Peyer's patch (tissue), 4 donors: ENCODE measurements around the gene THBS3. TPM values are rescaled to one million over a fixed set of nuclear protein-coding genes. Genes with fewer than 3 reads are reported as not detected.
"Not testable (repeated sequence)": the region's sequence is repeated elsewhere in the genome, so short reads cannot be mapped to it uniquely, and the experiment has no call there.

ENCODE experiments used
- DNase-seq, 3 donors: peaks; one replicate each; pipeline ENCODE4 v3.0.0-alpha.2; 2017 to 2019
- H3K27ac ChIP-seq, 4 donors: fragments of 200-600 bp; sonication (generic); one replicate each; pipeline ENCODE4 v1.5.1; 2016 to 2019
- H3K27me3 ChIP-seq, 2 donors: fragments of 200-600 bp; sonication (generic); one replicate each; pipeline ENCODE4 v1.5.1; 2019
- H3K36me3 ChIP-seq, 3 donors: fragments of 200-600 bp; sonication (generic); one replicate each; pipeline ENCODE4 v1.5.1; 2016 to 2019
- H3K4me1 ChIP-seq, 4 donors: fragments of 200-600 bp; sonication (generic); one replicate each; pipeline ENCODE4 v1.5.1; 2016 to 2019
- H3K4me3 ChIP-seq, 4 donors: fragments of 200-600 bp; sonication (generic); 1 replicate in 3 of 4; 2 replicates in 1 of 4; pipeline ENCODE4 v1.5.1; 2016 to 2019; ENCODE audit warnings: mild to moderate bottlenecking in 1 of 4
- H3K9me3 ChIP-seq, 4 donors: fragments of 200-600 bp; sonication (generic); one replicate each; pipeline ENCODE4 v1.5.1; 2016 to 2019; ENCODE audit warnings: mild to moderate bottlenecking in 1 of 4
- CTCF ChIP-seq, 6 experiments: fragments of 450-650 bp in 4 of 6; fragments of 200-600 bp in 2 of 6; sonication (generic) in 1 of 6; IDR thresholded peaks; one replicate each; pipeline ENCODE4 v1.5.1; 2017 to 2019; ENCODE audit warnings: antibody characterized with exemption in 6 of 6, mild to moderate bottlenecking in 3 of 6, moderate library complexity in 1 of 6
- POLR2A ChIP-seq, 2 donors: fragments of 450-650 bp; IDR thresholded peaks; one replicate each; pipeline ENCODE4 v1.5.1; 2017; ENCODE audit warnings: antibody characterized with exemption in 2 of 2, mild to moderate bottlenecking in 2 of 2, moderate library complexity in 2 of 2
- total RNA-seq, 4 donors: library from RNA; depleted of rRNA; stranded (reverse); fragments of >200 nt; gene quantifications; one replicate each; pipeline ENCODE4 v1.1.0, GENCODE V29; 2016

Gene THBS3
- total RNA-seq, 4 donors from 2014 or later: 15.9 to 58.6 (median 46.5) TPM

- Histone ChIP-seq H3K4me3 (peak overlapping the region; percentile 33 to 50 (median 43)), H3K27ac (peak overlapping the region in 3 of 4 donors; percentile 29 to 68 (median 37))
- TF ChIP-seq CTCF (IDR thresholded peaks at IDR 0.05) (no peak), POLR2A (IDR thresholded peaks at IDR 0.05) (no peak)
Observed at GRCh38 chr1:155250246-155250632, 42.5 kb upstream of the THBS3 start.

GRCh38 chr1:155247667-155248553, 40.2 kb upstream of the THBS3 start:
- H3K27ac ChIP-seq: no peak overlapping the region

More at GRCh38 chr1:155250246-155250632, 42.5 kb upstream of the THBS3 start:
- H3K4me1 ChIP-seq: peaks cover 0 to 27% (median 17%) of the 10 kb centered on the region in 4 donors
- DNase-seq: no peak
- H3K27me3 ChIP-seq: no peaks in the 10 kb centered on the region
- peaks cover 0 to 8% (median 0%) of the 10 kb centered on the region in 3 donors for H3K36me3 ChIP-seq
- no peaks in the 10 kb centered on the region for H3K9me3 ChIP-seq

GRCh38 chr1:155246796-155247195, 39.1 kb upstream of the THBS3 start:
- not testable (repeated sequence) for DNase-seq, H3K9me3 ChIP-seq, H3K36me3 ChIP-seq, H3K4me3 ChIP-seq, H3K27ac ChIP-seq, H3K27me3 ChIP-seq
- H3K4me1 ChIP-seq: peaks cover 0 to 25% (median 10%) of the 10 kb centered on the region in 4 donors

More at GRCh38 chr1:155247667-155248553, 40.2 kb upstream of the THBS3 start:
- DNase-seq: no peak
- Histone ChIP-seq H3K27me3 (no peaks in the 10 kb centered on the region), H3K4me3 (no peak overlapping the region), H3K9me3 (no peaks in the 10 kb centered on the region), H3K4me1 (peaks cover 0 to 21% (median 10%) of the 10 kb centered on the region in 4 donors), H3K36me3 (peaks cover 0 to 8% (median 0%) of the 10 kb centered on the region in 3 donors)
- TF ChIP-seq CTCF (IDR thresholded peaks at IDR 0.05) (no peak), POLR2A (IDR thresholded peaks at IDR 0.05) (no peak)

- no peaks in the 10 kb centered on the region for H3K9me3 ChIP-seq
- peak overlapping the region; percentile 48 to 70 (median 61) for H3K4me3 ChIP-seq
- TF ChIP-seq POLR2A (IDR thresholded peaks at IDR 0.05) (no peak), CTCF (IDR thresholded peaks at IDR 0.05) (no peak)
- H3K36me3 ChIP-seq: peaks cover 0 to 8% (median 0%) of the 10 kb centered on the region in 3 donors
- no peaks in the 10 kb centered on the region for H3K27me3 ChIP-seq
- peak overlapping the region; percentile 80 to 95 (median 86) for H3K27ac ChIP-seq
- H3K4me1 ChIP-seq: peaks cover 0 to 26% (median 7%) of the 10 kb centered on the region in 4 donors
- DNase-seq: no peak
Observed at GRCh38 chr1:155245163-155245524, 37.4 kb upstream of the THBS3 start.

- H3K27ac ChIP-seq: peak overlapping the region; percentile 80 to 95 (median 86)
- H3K27me3 ChIP-seq: no peaks in the 10 kb centered on the region
- peaks cover 0 to 27% (median 6%) of the 10 kb centered on the region in 4 donors for H3K4me1 ChIP-seq
- TF ChIP-seq POLR2A (IDR thresholded peaks at IDR 0.05) (peak; percentile 81 to 87), CTCF (IDR thresholded peaks at IDR 0.05) (peak in 5 of 6 experiments; percentile 36 to 98 (median 95))
- H3K4me3 ChIP-seq: peak overlapping the region; percentile 48 to 70 (median 61)
- no peaks in the 10 kb centered on the region for H3K9me3 ChIP-seq
- peaks cover 0 to 9% (median 0%) of the 10 kb centered on the region in 3 donors for H3K36me3 ChIP-seq
- DNase-seq: peak; percentile 93 to 99 (median 98)
Observed at GRCh38 chr1:155244368-155245162, 36.9 kb upstream of the THBS3 start.
